HG02885 (cell line): ENCODE data around the gene RBMX.
"Not testable (repeated sequence)": the region's sequence is repeated elsewhere in the genome, so short reads cannot be mapped to it uniquely, and the experiment has no call there.

ENCODE experiments used
- ATAC-seq: cut with Tn5 transposase; IDR thresholded peaks from one replicate; pipeline ENCODE4 v1.9.1; 2021; ENCODE audit warnings: mild to moderate bottlenecking; ENCODE audit not compliant: unreplicated experiment, poor library complexity

RBMX gene

GRCh38 chrX:136879001-136879687 is 1.4 kb downstream of the RBMX start:
- ATAC-seq, result no peak

- no peak for ATAC-seq
Measured at GRCh38 chrX:136878423-136878822, 2.1 kb downstream of the RBMX start.

GRCh38 chrX:136874114-136874513 is 6.4 kb downstream of the RBMX start:
- not testable (repeated sequence) for ATAC-seq

- ATAC-seq, result not testable (repeated sequence)
Measured at GRCh38 chrX:136873210-136873609, 7.3 kb downstream of the RBMX start.

- no peak for ATAC-seq
Measured at GRCh38 chrX:136872091-136872700, 8.3 kb downstream of the RBMX start.

- no peak for ATAC-seq
Measured at GRCh38 chrX:136870064-136870463, 10.5 kb downstream of the RBMX start.

GRCh38 chrX:136868283-136869055 is 12.1 kb downstream of the RBMX start:
- no peak for ATAC-seq

- ATAC-seq, result no peak
Measured at GRCh38 chrX:136867518-136867917, 13.0 kb downstream of the RBMX start.

GRCh38 chrX:136867096-136867491 is 13.4 kb downstream of the RBMX start:
- ATAC-seq, result no peak

- no peak for ATAC-seq
Measured at GRCh38 chrX:136866337-136867095, 14.0 kb downstream of the RBMX start.

GRCh38 chrX:136865270-136866158 is 15.0 kb downstream of the RBMX start:
- ATAC-seq, result no peak

- ATAC-seq, result no peak
Measured at GRCh38 chrX:136863826-136864225, 16.7 kb downstream of the RBMX start.

- no peak for ATAC-seq
Measured at GRCh38 chrX:136862546-136862945, 18.0 kb downstream of the RBMX start.

GRCh38 chrX:136861877-136862276 is 18.6 kb downstream of the RBMX start:
- no peak for ATAC-seq

GRCh38 chrX:136858007-136858756 is 22.3 kb downstream of the RBMX start:
- ATAC-seq, result no peak

- peak; percentile 70 for ATAC-seq
Measured at GRCh38 chrX:136856551-136856950, 24.0 kb downstream of the RBMX start.

- no peak for ATAC-seq
Measured at GRCh38 chrX:136856050-136856449, 24.5 kb downstream of the RBMX start.

- ATAC-seq, result no peak
Measured at GRCh38 chrX:136851526-136851925, 29.0 kb downstream of the RBMX start.
